DOHH2 (cell line): Measurements from ENCODE around the gene LSM7.

Source experiments
- H3F3A ChIP-seq: fragments of 200-600 bp; sonication (generic), shearing (Covaris generic); 2 replicates; pipeline ENCODE4 v1.6.0; 2016; ENCODE audit warnings: antibody characterized with exemption, mild to moderate bottlenecking; ENCODE audit not compliant: control insufficient read depth, insufficient read depth
- H3K27ac ChIP-seq: fragments of 200-600 bp; sonication (generic); 2 replicates; pipeline ENCODE4 v1.5.1; 2014; ENCODE audit warnings: low read depth, mild to moderate bottlenecking, low read length, moderate library complexity
- H3K27me3 ChIP-seq: fragments of 200-600 bp; sonication (generic); 2 replicates; pipeline ENCODE4 v1.6.1; 2014; ENCODE audit warnings: mild to moderate bottlenecking, low read length, mixed read lengths; ENCODE audit not compliant: control insufficient read depth
- H3K36me3 ChIP-seq: fragments of 200-600 bp; sonication (generic); 2 replicates; pipeline ENCODE4 v1.6.1; 2014; ENCODE audit warnings: mild to moderate bottlenecking, low read length, moderate library complexity, mixed read lengths; ENCODE audit not compliant: control insufficient read depth
- H3K4me1 ChIP-seq: fragments of 200-600 bp; sonication (generic); 2 replicates; pipeline ENCODE4 v1.6.1; 2014; ENCODE audit warnings: mild to moderate bottlenecking, low read length, mixed read lengths; ENCODE audit not compliant: control insufficient read depth
- H3K4me2 ChIP-seq: fragments of 200-600 bp; sonication (generic); 2 replicates; pipeline ENCODE4 v1.6.0; 2014; ENCODE audit warnings: mild to moderate bottlenecking, low read length, moderate library complexity
- H3K4me3 ChIP-seq: fragments of 200-600 bp; sonication (generic); 2 replicates; pipeline ENCODE4 v1.5.1; 2014; ENCODE audit warnings: mild to moderate bottlenecking, low read length, mixed read lengths
- H3K79me2 ChIP-seq: fragments of 200-600 bp; sonication (generic); 2 replicates; pipeline ENCODE4 v1.6.1; 2014; ENCODE audit warnings: mild to moderate bottlenecking, low read length, mixed read lengths; ENCODE audit not compliant: control insufficient read depth
- H3K9me2 ChIP-seq: fragments of 200-600 bp; sonication (generic); replicated peaks from 2 replicates; pipeline ENCODE4 v1.6.1; 2014; ENCODE audit warnings: mild to moderate bottlenecking, low read length, mixed read lengths; ENCODE audit not compliant: control insufficient read depth
- H3K9me3 ChIP-seq: fragments of 200-600 bp; sonication (generic); 2 replicates; pipeline ENCODE4 v1.6.1; 2014; ENCODE audit warnings: antibody characterized with exemption, low read length, mixed read lengths; ENCODE audit not compliant: control insufficient read depth, insufficient read depth
- H4K20me1 ChIP-seq: fragments of 200-600 bp; sonication (generic); 2 replicates; pipeline ENCODE4 v1.6.0; 2014; ENCODE audit warnings: low read depth, mild to moderate bottlenecking, antibody characterized with exemption, low read length, moderate library complexity; ENCODE audit not compliant: control insufficient read depth, insufficient read depth
- CTCF ChIP-seq: fragments of 200-600 bp; sonication (generic); IDR thresholded peaks from one replicate; pipeline ENCODE4 v1.5.1; 2014; ENCODE audit warnings: antibody characterized with exemption, mild to moderate bottlenecking, low read depth, low read length; ENCODE audit not compliant: poor library complexity, severe bottlenecking
- EZH2phosphoT487 ChIP-seq: fragments of 200-600 bp; sonication (generic); IDR thresholded peaks from 2 replicates; pipeline ENCODE4 v1.6.1; 2017; ENCODE audit warnings: borderline replicate concordance, mild to moderate bottlenecking, antibody characterized with exemption, low read length, moderate library complexity, mixed read lengths

The LSM7 gene

GRCh38 chr19:2340496-2341243 lies 12.3 kb upstream of the LSM7 start:
- Histone ChIP-seq H3K9me3 (no peaks in the 10 kb centered on the region), H3K27ac (no peak overlapping the region), H3K36me3 (peaks cover 52% of the 10 kb centered on the region), H3K79me2 (peaks cover 37% of the 10 kb centered on the region), H3K4me3 (no peak overlapping the region), H3K4me2 (no peak overlapping the region), H3F3A (peaks cover 8% of the 10 kb centered on the region; the same call in 1 of the 2 replicates), H3K4me1 (no peaks in the 10 kb centered on the region), H3K9me2 (no peaks in the 10 kb centered on the region), H4K20me1 (peaks cover 18% of the 10 kb centered on the region), H3K27me3 (no peaks in the 10 kb centered on the region)
- TF ChIP-seq CTCF (no peak), EZH2phosphoT487 (no peak)

GRCh38 chr19:2339644-2340310 lies 11.4 kb upstream of the LSM7 start:
- H3K4me2 ChIP-seq: no peak overlapping the region
- no peaks in the 10 kb centered on the region for H3K9me2 ChIP-seq
- peaks cover 4% of the 10 kb centered on the region; the same call in 1 of the 2 replicates for H3K9me3 ChIP-seq
- H3K79me2 ChIP-seq: peaks cover 46% of the 10 kb centered on the region
- H3K4me3 ChIP-seq: no peak overlapping the region
- H3K27ac ChIP-seq: no peak overlapping the region
- no peaks in the 10 kb centered on the region for H3K27me3 ChIP-seq
- H3F3A ChIP-seq: peaks cover 11% of the 10 kb centered on the region
- peaks cover 19% of the 10 kb centered on the region for H4K20me1 ChIP-seq
- no peaks in the 10 kb centered on the region for H3K4me1 ChIP-seq
- H3K36me3 ChIP-seq: peaks cover 56% of the 10 kb centered on the region
- no peak for TF ChIP-seq EZH2phosphoT487

GRCh38 chr19:2338751-2339643 lies 10.6 kb upstream of the LSM7 start:
- Histone ChIP-seq H3K4me1 (peaks cover 2% of the 10 kb centered on the region), H4K20me1 (peaks cover 23% of the 10 kb centered on the region), H3K79me2 (peaks cover 54% of the 10 kb centered on the region), H3K9me2 (no peaks in the 10 kb centered on the region), H3K9me3 (peaks cover 12% of the 10 kb centered on the region; the same call in 1 of the 2 replicates), H3K27ac (no peak overlapping the region), H3K36me3 (peaks cover 63% of the 10 kb centered on the region), H3K4me2 (no peak overlapping the region), H3K27me3 (no peaks in the 10 kb centered on the region), H3F3A (peaks cover 11% of the 10 kb centered on the region), H3K4me3 (no peak overlapping the region)
- TF ChIP-seq CTCF (no peak), EZH2phosphoT487 (no peak)
